ENCODE results near the gene CRHR2.

GRCh38 chr7:30681331-30681797, 892 bp downstream of the CRHR2 start:
- TF ChIP-seq SMC3 (IDR thresholded peaks at IDR 0.05; ENCODE audit: low read depth, low read length) (no peak), POLR2A (IDR thresholded peaks at IDR 0.05; ENCODE audit: low read depth, low read length) (no peak), CTCF (conservative IDR thresholded peaks at IDR 0.05; ENCODE audit: low read depth, low read length) (no peak)
